HepG2 (cell line): ENCODE measurements around the gene CCR2. TPM values are rescaled to one million over a fixed set of nuclear protein-coding genes. Genes with fewer than 3 reads are reported as not detected.

Experiments used
- ATAC-seq: fragments of 200-7000 bp; cut with Tn5 transposase; 3 replicates; pipeline ENCODE4 v1.9.1; 2020; ENCODE audit warnings: mild to moderate bottlenecking, moderate library complexity
- BruUV-seq: library from RNA; stranded (reverse); fragments of 400-500 nt; replicated peaks from 2 replicates; lab custom pipeline; 2021; lab: Mats Ljungman, UMichigan
- CTCF ChIA-PET: fragments of 300-600 bp; formaldehyde crosslinking; extraction: SDS; loops from one replicate; lab custom pipeline; 2021; ENCODE audit warnings: low total read pairs, inconsistent platforms, low intra/inter-chr PET ratio; lab: Yijun Ruan, JAX
- POLR2A ChIA-PET: fragments of 350-600 bp; sonication (Branson Sonifier 250); formaldehyde crosslinking; loops from one replicate; lab custom pipeline; 2020; ENCODE audit warnings: antibody characterized with exemption, inconsistent platforms; lab: Yijun Ruan, JAX
- DNase-seq: peaks from one replicate; pipeline ENCODE4 v3.0.0-alpha.2; 2015; ENCODE audit warnings: low spot score
- FAIRE-seq: peaks from 3 replicates; lab custom pipeline; 2011; peaks lifted over from hg19 to GRCh38; lab: Jason Lieb, UNC
- H2AFZ ChIP-seq: one replicate; pipeline ENCODE4 v1.6.1; 2011; ENCODE audit warnings: low read length, inconsistent platforms
- H3K27ac ChIP-seq: fragments of 300-600 bp; 3 replicates; pipeline ENCODE4 v1.8.0; 2011; ENCODE audit warnings: mixed run types, mild to moderate bottlenecking, mixed read lengths, low read length, inconsistent platforms; ENCODE audit not compliant: insufficient read depth; ENCODE audit errors: extremely low read length
- H3K27me3 ChIP-seq, 2 experiments: fragments of 200-600 bp in 1 of 2; 2 replicates in 1 of 2; 3 replicates in 1 of 2; pipeline versions ENCODE4 v1.6.0 to v1.8.0; 2011; ENCODE audit warnings: low read length in 2 of 2, mild to moderate bottlenecking in 2 of 2, moderate library complexity in 2 of 2, inconsistent platforms in 1 of 2; ENCODE audit not compliant: insufficient read depth in 2 of 2, control insufficient read depth in 1 of 2
- H3K36me3 ChIP-seq, 2 experiments: fragments of 200-600 bp in 1 of 2; replicated peaks in 1 of 2; 2 replicates in 1 of 2; 3 replicates in 1 of 2; pipeline versions ENCODE4 v1.5.1 to v1.8.0; 2011; ENCODE audit warnings: low read length in 2 of 2, inconsistent platforms in 1 of 2; ENCODE audit not compliant: insufficient read depth in 2 of 2, control insufficient read depth in 1 of 2
- H3K4me1 ChIP-seq: 2 replicates; pipeline ENCODE4 v1.5.1; 2012; ENCODE audit warnings: low read length, inconsistent platforms; ENCODE audit not compliant: insufficient read depth
- H3K4me2 ChIP-seq: 2 replicates; pipeline ENCODE4 v1.6.0; 2011; ENCODE audit warnings: low read depth, low read length, inconsistent platforms
- H3K4me3 ChIP-seq, 3 experiments: fragments of 200-600 bp in 1 of 3; sonication (generic), shearing (Covaris generic) in 1 of 3; replicated peaks in 1 of 3; 2 replicates each; pipeline ENCODE4 v1.5.1; 2011 to 2016; ENCODE audit warnings: low read length in 3 of 3, inconsistent platforms in 2 of 3, low read depth in 2 of 3, mild to moderate bottlenecking in 2 of 3, control low read depth in 1 of 3, mixed read lengths in 1 of 3; ENCODE audit not compliant: insufficient read depth in 1 of 3
- H3K79me2 ChIP-seq: one replicate; pipeline ENCODE4 v1.6.1; 2011; ENCODE audit warnings: low read length, inconsistent platforms; ENCODE audit not compliant: insufficient read depth
- H3K9ac ChIP-seq: 2 replicates; pipeline ENCODE4 v1.6.0; 2011; ENCODE audit warnings: mild to moderate bottlenecking, low read depth, low read length, inconsistent platforms; ENCODE audit not compliant: insufficient read depth
- H3K9me3 ChIP-seq: 2 replicates; pipeline ENCODE4 v1.5.1; 2012; ENCODE audit warnings: mild to moderate bottlenecking, low read length
- H4K20me1 ChIP-seq: 2 replicates; pipeline ENCODE4 v1.6.0; 2011; ENCODE audit warnings: inconsistent platforms, mild to moderate bottlenecking, low read length, moderate library complexity; ENCODE audit not compliant: insufficient read depth
- CENPT ChIP-seq: sonication (generic); formaldehyde crosslinking; IDR thresholded peaks from 2 replicates; pipeline ENCODE4 v1.8.0; 2022; ENCODE audit warnings: low read depth, mild to moderate bottlenecking, moderate library complexity, missing genetic modification reagents
- REL ChIP-seq: sonication (generic); formaldehyde crosslinking; conservative IDR thresholded peaks from 2 replicates; pipeline ENCODE4 v1.8.0; 2022; ENCODE audit warnings: mild to moderate bottlenecking, missing genetic modification reagents, moderate library complexity
- ZNF772 ChIP-seq: sonication (generic); formaldehyde crosslinking; IDR thresholded peaks from 2 replicates; pipeline ENCODE4 v1.5.0; 2020; ENCODE audit warnings: mild to moderate bottlenecking, missing genetic modification reagents
- WGBS: methylation state at CpG from one replicate; pipeline ENCODE4 v1.1.6; 2017; ENCODE audit warnings: low lambda C conversion rate; 5-methylcytosine and 5-hydroxymethylcytosine counted together
- in situ Hi-C: cut with HindIII; loops from 2 replicates; pipeline ENCODE4 v1.10.0; 2017; ENCODE audit warnings: low pct_unique_long_range_greater_than_20kb; ENCODE audit not compliant: extremely low pct_ligation_motif_present
- intact Hi-C: fragments of 100-400 bp; cut with micrococcal nuclease; formaldehyde crosslinking; loops from one replicate; pipeline ENCODE4 v1.10.0; 2022; ENCODE audit not compliant: unreplicated experiment
- polyA plus RNA-seq, 8 experiments: library from polyadenylated mRNA; depleted of rRNA in 3 of 8; stranded (reverse) in 7 of 8; unstranded in 1 of 8; fragments of >200 nt; fragmentation: Illumina TruSeq in 4 of 8; extraction: Trizol in 4 of 8; gene quantifications; 2 replicates each; pipeline versions ENCODE4 v1.2.1 to v1.2.3, GENCODE V29; 2011 to 2016; ENCODE audit warnings: low read depth in 4 of 8, missing spikeins in 1 of 8, mixed read lengths in 1 of 8; ENCODE audit not compliant: insufficient read depth in 1 of 8
- total RNA-seq, 5 experiments: library from RNA; depleted of rRNA; stranded (reverse); fragments of >200 nt; fragmentation: Illumina TruSeq; extraction: Trizol; gene quantifications; 2 replicates each; pipeline ENCODE4 v1.2.3, GENCODE V29; 2016; ENCODE audit warnings: low read depth in 1 of 5
- TF ChIP-seq, protein P1 (sequence below): sonication (generic); formaldehyde crosslinking; IDR thresholded peaks from 2 replicates; pipeline ENCODE4 v1.9.0; 2021; ENCODE audit warnings: missing genetic modification reagents, borderline replicate concordance
- TF ChIP-seq, protein P2 (sequence below): sonication (generic); formaldehyde crosslinking; IDR thresholded peaks from 2 replicates; pipeline ENCODE4 v1.4.0; 2020; ENCODE audit warnings: mild to moderate bottlenecking, low read depth, missing genetic modification reagents
- TF ChIP-seq, protein P3 (sequence below): sonication (generic); formaldehyde crosslinking; IDR thresholded peaks from 2 replicates; pipeline ENCODE4 v1.4.0; 2020; ENCODE audit warnings: missing genetic modification reagents, borderline replicate concordance
- TF ChIP-seq, protein P4 (sequence below): sonication (generic); formaldehyde crosslinking; conservative IDR thresholded peaks from 2 replicates; pipeline ENCODE4 v1.4.0; 2020; ENCODE audit warnings: missing genetic modification reagents

CCR2 gene
- total and polyA plus RNA-seq, 2 of the 13 experiments (the other 11 are each of a cell fraction or from before 2014, with no cell fraction given), result not detected

DNA sequence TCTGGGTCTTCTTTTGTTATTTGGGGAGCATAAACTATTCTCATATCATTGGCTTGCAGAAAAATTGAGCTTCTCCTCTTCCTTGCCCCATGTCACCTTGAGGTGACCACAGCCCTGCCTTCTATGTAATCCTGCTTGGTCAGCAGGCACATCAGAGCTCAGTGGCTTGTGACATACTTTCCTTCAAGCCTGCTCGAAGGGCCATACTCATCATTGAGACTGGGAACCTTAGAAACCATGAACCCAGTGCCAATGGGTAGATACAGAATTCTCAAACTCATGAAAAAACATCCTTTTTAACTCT, 3.7 kb upstream of the CCR2 start:
- peaks cover 5% of the 10 kb centered on the region; the same call in 1 of the 2 replicates for H3K9me3 ChIP-seq
- DNase-seq (no peak), ATAC-seq (no peak), FAIRE-seq (no peak)
- POLR2A ChIA-PET, result no interaction called here
- no peaks in the 10 kb centered on the region; a peak in 1 of 5 replicates for H3K27me3 ChIP-seq
- BruUV-seq, result no TSS peak
- H3K36me3 ChIP-seq, result no peaks in the 10 kb centered on the region
- no peak for TF ChIP-seq CENPT (CRISPR knock-in tag)
- TF ChIP-seq, protein P1, sequence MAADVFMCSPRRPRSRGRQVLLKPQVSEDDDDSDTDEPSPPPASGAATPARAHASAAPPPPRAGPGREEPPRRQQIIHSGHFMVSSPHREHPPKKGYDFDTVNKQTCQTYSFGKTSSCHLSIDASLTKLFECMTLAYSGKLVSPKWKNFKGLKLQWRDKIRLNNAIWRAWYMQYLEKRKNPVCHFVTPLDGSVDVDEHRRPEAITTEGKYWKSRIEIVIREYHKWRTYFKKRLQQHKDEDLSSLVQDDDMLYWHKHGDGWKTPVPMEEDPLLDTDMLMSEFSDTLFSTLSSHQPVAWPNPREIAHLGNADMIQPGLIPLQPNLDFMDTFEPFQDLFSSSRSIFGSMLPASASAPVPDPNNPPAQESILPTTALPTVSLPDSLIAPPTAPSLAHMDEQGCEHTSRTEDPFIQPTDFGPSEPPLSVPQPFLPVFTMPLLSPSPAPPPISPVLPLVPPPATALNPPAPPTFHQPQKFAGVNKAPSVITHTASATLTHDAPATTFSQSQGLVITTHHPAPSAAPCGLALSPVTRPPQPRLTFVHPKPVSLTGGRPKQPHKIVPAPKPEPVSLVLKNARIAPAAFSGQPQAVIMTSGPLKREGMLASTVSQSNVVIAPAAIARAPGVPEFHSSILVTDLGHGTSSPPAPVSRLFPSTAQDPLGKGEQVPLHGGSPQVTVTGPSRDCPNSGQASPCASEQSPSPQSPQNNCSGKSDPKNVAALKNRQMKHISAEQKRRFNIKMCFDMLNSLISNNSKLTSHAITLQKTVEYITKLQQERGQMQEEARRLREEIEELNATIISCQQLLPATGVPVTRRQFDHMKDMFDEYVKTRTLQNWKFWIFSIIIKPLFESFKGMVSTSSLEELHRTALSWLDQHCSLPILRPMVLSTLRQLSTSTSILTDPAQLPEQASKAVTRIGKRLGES (CRISPR knock-in tag), result no peak
- no peak overlapping the region for H2AFZ ChIP-seq
- no peak overlapping the region for H3K9ac ChIP-seq
- no peaks in the 10 kb centered on the region for H3K4me1 ChIP-seq
- H3K4me3 ChIP-seq, result no peak overlapping the region
- in situ Hi-C loops, result no loop called here
- no peak overlapping the region for H3K27ac ChIP-seq
- CTCF ChIA-PET, result no interaction called here
- no peaks in the 10 kb centered on the region for H3K79me2 ChIP-seq
- no peak overlapping the region for H3K4me2 ChIP-seq
- H4K20me1 ChIP-seq, result no peaks in the 10 kb centered on the region
- WGBS, result 0% methylated on average over 1 of the region's 1 CpG
- intact Hi-C loops, result no loop called here

DNA sequence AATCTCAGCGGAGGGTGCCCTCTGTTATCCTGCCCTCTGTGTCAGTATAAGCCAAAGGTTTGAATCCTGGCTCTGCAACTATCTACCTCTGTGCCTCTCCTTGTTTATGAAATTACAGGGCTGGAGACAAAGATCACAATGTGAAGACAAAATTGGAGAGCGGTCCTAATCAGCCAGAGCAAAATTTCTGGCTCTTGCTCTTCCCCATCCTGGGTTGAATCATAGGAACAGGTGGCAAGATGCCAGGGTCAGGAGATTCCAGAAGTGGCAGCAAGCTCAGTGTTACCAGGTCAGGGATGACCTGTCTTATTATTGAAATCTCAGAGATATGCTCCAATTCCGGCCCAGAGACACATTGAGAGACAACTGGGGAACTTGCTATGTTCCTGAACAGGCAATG, 2.3 kb upstream of the CCR2 start:
- Histone ChIP-seq H4K20me1 (no peaks in the 10 kb centered on the region), H3K27me3 (peaks cover 0 to 6% of the 10 kb centered on the region in 2 experiments; a peak in 1 of 5 replicates), H3K36me3 (no peaks in the 10 kb centered on the region), H3K4me2 (no peak overlapping the region), H3K4me1 (no peaks in the 10 kb centered on the region), H3K9ac (no peak overlapping the region), H3K79me2 (no peaks in the 10 kb centered on the region), H3K4me3 (no peak overlapping the region), H3K9me3 (peaks cover 5% of the 10 kb centered on the region; the same call in 1 of the 2 replicates), H3K27ac (no peak overlapping the region), H2AFZ (no peak overlapping the region)
- ATAC-seq (no peak), DNase-seq (no peak), FAIRE-seq (no peak)
- BruUV-seq, result no TSS peak
- CTCF ChIA-PET, result no interaction called here
- POLR2A ChIA-PET, result no interaction called here
- in situ Hi-C loops (no loop called here), intact Hi-C loops (no loop called here)
- 3% methylated on average over 3 of the region's 3 CpGs for WGBS
- TF ChIP-seq, protein P2, sequence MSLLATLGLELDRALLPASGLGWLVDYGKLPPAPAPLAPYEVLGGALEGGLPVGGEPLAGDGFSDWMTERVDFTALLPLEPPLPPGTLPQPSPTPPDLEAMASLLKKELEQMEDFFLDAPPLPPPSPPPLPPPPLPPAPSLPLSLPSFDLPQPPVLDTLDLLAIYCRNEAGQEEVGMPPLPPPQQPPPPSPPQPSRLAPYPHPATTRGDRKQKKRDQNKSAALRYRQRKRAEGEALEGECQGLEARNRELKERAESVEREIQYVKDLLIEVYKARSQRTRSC, result no peak
- TF ChIP-seq REL (CRISPR knock-in tag) (no peak), ZNF772 (CRISPR knock-in tag) (no peak)
- TF ChIP-seq, protein P3, sequence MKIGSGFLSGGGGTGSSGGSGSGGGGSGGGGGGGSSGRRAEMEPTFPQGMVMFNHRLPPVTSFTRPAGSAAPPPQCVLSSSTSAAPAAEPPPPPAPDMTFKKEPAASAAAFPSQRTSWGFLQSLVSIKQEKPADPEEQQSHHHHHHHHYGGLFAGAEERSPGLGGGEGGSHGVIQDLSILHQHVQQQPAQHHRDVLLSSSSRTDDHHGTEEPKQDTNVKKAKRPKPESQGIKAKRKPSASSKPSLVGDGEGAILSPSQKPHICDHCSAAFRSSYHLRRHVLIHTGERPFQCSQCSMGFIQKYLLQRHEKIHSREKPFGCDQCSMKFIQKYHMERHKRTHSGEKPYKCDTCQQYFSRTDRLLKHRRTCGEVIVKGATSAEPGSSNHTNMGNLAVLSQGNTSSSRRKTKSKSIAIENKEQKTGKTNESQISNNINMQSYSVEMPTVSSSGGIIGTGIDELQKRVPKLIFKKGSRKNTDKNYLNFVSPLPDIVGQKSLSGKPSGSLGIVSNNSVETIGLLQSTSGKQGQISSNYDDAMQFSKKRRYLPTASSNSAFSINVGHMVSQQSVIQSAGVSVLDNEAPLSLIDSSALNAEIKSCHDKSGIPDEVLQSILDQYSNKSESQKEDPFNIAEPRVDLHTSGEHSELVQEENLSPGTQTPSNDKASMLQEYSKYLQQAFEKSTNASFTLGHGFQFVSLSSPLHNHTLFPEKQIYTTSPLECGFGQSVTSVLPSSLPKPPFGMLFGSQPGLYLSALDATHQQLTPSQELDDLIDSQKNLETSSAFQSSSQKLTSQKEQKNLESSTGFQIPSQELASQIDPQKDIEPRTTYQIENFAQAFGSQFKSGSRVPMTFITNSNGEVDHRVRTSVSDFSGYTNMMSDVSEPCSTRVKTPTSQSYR (CRISPR knock-in tag), result no peak
- TF ChIP-seq, protein P4, sequence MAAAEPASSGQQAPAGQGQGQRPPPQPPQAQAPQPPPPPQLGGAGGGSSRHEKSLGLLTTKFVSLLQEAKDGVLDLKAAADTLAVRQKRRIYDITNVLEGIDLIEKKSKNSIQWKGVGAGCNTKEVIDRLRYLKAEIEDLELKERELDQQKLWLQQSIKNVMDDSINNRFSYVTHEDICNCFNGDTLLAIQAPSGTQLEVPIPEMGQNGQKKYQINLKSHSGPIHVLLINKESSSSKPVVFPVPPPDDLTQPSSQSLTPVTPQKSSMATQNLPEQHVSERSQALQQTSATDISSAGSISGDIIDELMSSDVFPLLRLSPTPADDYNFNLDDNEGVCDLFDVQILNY (CRISPR knock-in tag), result no peak
